HepG2 (cell line): Measurements from ENCODE around the gene ARFGAP1. TPM values are rescaled to one million over a fixed set of nuclear protein-coding genes. Genes with fewer than 3 reads are reported as not detected.

Source experiments
- CENPT ChIP-seq: sonication (generic); formaldehyde crosslinking; IDR thresholded peaks from 2 replicates; pipeline ENCODE4 v1.8.0; 2022; ENCODE audit warnings: low read depth, mild to moderate bottlenecking, moderate library complexity, missing genetic modification reagents
- DPF2 ChIP-seq: sonication (generic); formaldehyde crosslinking; IDR thresholded peaks from 2 replicates; pipeline ENCODE4 v1.4.0; 2020; ENCODE audit warnings: mild to moderate bottlenecking, low read depth, missing genetic modification reagents, borderline replicate concordance
- HIVEP1 ChIP-seq: sonication (generic); formaldehyde crosslinking; IDR thresholded peaks from 2 replicates; pipeline ENCODE4 v1.4.0; 2020; ENCODE audit warnings: mild to moderate bottlenecking, missing genetic modification reagents
- HMG20B ChIP-seq: conservative IDR thresholded peaks from 2 replicates; pipeline ENCODE4 v1.6.1; 2016; ENCODE audit warnings: missing genetic modification reagents, missing compliant biosample characterization
- HMGXB3 ChIP-seq: sonication (generic); formaldehyde crosslinking; IDR thresholded peaks from 2 replicates; pipeline ENCODE4 v1.4.0; 2020; ENCODE audit warnings: missing genetic modification reagents, borderline replicate concordance
- KAT7 ChIP-seq: IDR thresholded peaks from 2 replicates; pipeline ENCODE4 v1.6.1; 2018; ENCODE audit warnings: borderline replicate concordance, missing compliant biosample characterization
- KDM3A ChIP-seq: IDR thresholded peaks from 2 replicates; pipeline ENCODE4 v1.6.1; 2018; ENCODE audit warnings: low read depth, missing compliant biosample characterization
- MAZ ChIP-seq, 2 experiments: sonication (generic) in 1 of 2; formaldehyde crosslinking in 1 of 2; IDR thresholded peaks; 2 replicates each; pipeline versions ENCODE4 v1.5.0 to v1.6.1; 2012 to 2020; ENCODE audit warnings: low read depth in 2 of 2, mild to moderate bottlenecking in 2 of 2, borderline replicate concordance in 1 of 2, improper control_type of control experiment in 1 of 2, low read length in 1 of 2, missing genetic modification reagents in 1 of 2, moderate library complexity in 1 of 2
- RBFOX2 ChIP-seq: fragments of 200-400 bp; formaldehyde crosslinking; IDR thresholded peaks from 2 replicates; pipeline ENCODE4 v1.6.1; 2017; ENCODE audit warnings: low read depth, mild to moderate bottlenecking, low read length
- SAP130 ChIP-seq: IDR thresholded peaks from 2 replicates; pipeline ENCODE4 v1.6.1; 2016; ENCODE audit warnings: low read depth
- SP1 ChIP-seq, 2 experiments: fragments of 450-650 bp in 1 of 2; sonication (generic) in 1 of 2; formaldehyde crosslinking in 1 of 2; IDR thresholded peaks; 2 replicates each; pipeline versions ENCODE4 v1.4.0 to v1.6.1; 2016 to 2020; ENCODE audit warnings: missing genetic modification reagents in 1 of 2
- TAF1 ChIP-seq: sonication (generic); formaldehyde crosslinking; IDR thresholded peaks from 2 replicates; pipeline ENCODE4 v1.4.0; 2020; ENCODE audit warnings: missing genetic modification reagents
- TARDBP ChIP-seq: sonication (generic); formaldehyde crosslinking; IDR thresholded peaks from 2 replicates; pipeline ENCODE4 v1.8.0; 2022; ENCODE audit warnings: mild to moderate bottlenecking, missing genetic modification reagents
- ZBTB21 ChIP-seq: sonication (generic); formaldehyde crosslinking; IDR thresholded peaks from 2 replicates; pipeline ENCODE4 v1.4.0; 2020; ENCODE audit warnings: missing genetic modification reagents
- ZFP36 ChIP-seq: fragments of 150-350 bp; IDR thresholded peaks from 2 replicates; pipeline ENCODE4 v1.6.1; 2018; ENCODE audit warnings: borderline replicate concordance, low read length, low read depth; ENCODE audit not compliant: partially characterized antibody
- ZFP90 ChIP-seq: sonication (generic); formaldehyde crosslinking; IDR thresholded peaks from 2 replicates; pipeline ENCODE4 v1.8.0; 2022; ENCODE audit warnings: missing genetic modification reagents, mild to moderate bottlenecking, inconsistent platforms, borderline replicate concordance
- ZNF367 ChIP-seq: sonication (generic); formaldehyde crosslinking; IDR thresholded peaks from 2 replicates; pipeline ENCODE4 v1.4.0; 2020; ENCODE audit warnings: missing genetic modification reagents, borderline replicate concordance
- ZNF446 ChIP-seq: sonication (generic); formaldehyde crosslinking; IDR thresholded peaks from 2 replicates; pipeline ENCODE4 v1.5.0; 2020; ENCODE audit warnings: mild to moderate bottlenecking, missing genetic modification reagents
- ZNF468 ChIP-seq: sonication (generic); formaldehyde crosslinking; IDR thresholded peaks from 2 replicates; pipeline ENCODE4 v1.8.0; 2022; ENCODE audit warnings: mild to moderate bottlenecking, moderate library complexity, missing genetic modification reagents
- ZNF558 ChIP-seq: sonication (generic); formaldehyde crosslinking; IDR thresholded peaks from 2 replicates; pipeline ENCODE4 v1.9.0; 2022; ENCODE audit warnings: mild to moderate bottlenecking, missing genetic modification reagents, borderline replicate concordance
- ZSCAN22 ChIP-seq: sonication (generic); formaldehyde crosslinking; IDR thresholded peaks from 2 replicates; pipeline ENCODE4 v1.4.0; 2020; ENCODE audit warnings: mild to moderate bottlenecking, missing genetic modification reagents
- polyA plus RNA-seq, 8 experiments: library from polyadenylated mRNA; depleted of rRNA in 3 of 8; stranded (reverse) in 7 of 8; unstranded in 1 of 8; fragments of >200 nt; fragmentation: Illumina TruSeq in 4 of 8; extraction: Trizol in 4 of 8; gene quantifications; 2 replicates each; pipeline versions ENCODE4 v1.2.1 to v1.2.3, GENCODE V29; 2011 to 2016; ENCODE audit warnings: low read depth in 4 of 8, missing spikeins in 1 of 8, mixed read lengths in 1 of 8; ENCODE audit not compliant: insufficient read depth in 1 of 8
- total RNA-seq, 5 experiments: library from RNA; depleted of rRNA; stranded (reverse); fragments of >200 nt; fragmentation: Illumina TruSeq; extraction: Trizol; gene quantifications; 2 replicates each; pipeline ENCODE4 v1.2.3, GENCODE V29; 2016; ENCODE audit warnings: low read depth in 1 of 5
- TF ChIP-seq, protein P1 (sequence below): sonication (generic); formaldehyde crosslinking; conservative IDR thresholded peaks from 2 replicates; pipeline ENCODE4 v1.8.0; 2022; ENCODE audit warnings: low read depth, missing genetic modification reagents
- TF ChIP-seq, protein P2 (sequence below): IDR thresholded peaks from 2 replicates; pipeline ENCODE4 v1.6.1; 2016

Gene ARFGAP1
- total and polyA plus RNA-seq, 2 of the 13 experiments (the other 11 are each of a cell fraction or from before 2014, with no cell fraction given) = 132 TPM

- TF ChIP-seq HMGXB3 (no peak), TARDBP (CRISPR knock-in tag) (no peak), KDM3A (CRISPR knock-in tag) (0 out of 2 replicates have a peak, but pooled peaks have one; percentile 62), ZBTB21 (CRISPR knock-in tag) (no peak), SAP130 (CRISPR knock-in tag) (peak; percentile 68), ZFP36 (no peak), HIVEP1 (CRISPR knock-in tag) (0 out of 2 replicates have a peak, but pooled peaks have one; percentile 33), MAZ (IDR thresholded peaks at IDR 0.05; ENCODE audit: borderline replicate concordance, low read depth, low read length) (no peak), MAZ (CRISPR knock-in tag; IDR thresholded peaks at IDR 0.05; ENCODE audit: low read depth) (0 out of 2 replicates have a peak, but pooled peaks have one; percentile 53), ZFP90 (CRISPR knock-in tag) (no peak), ZNF446 (CRISPR knock-in tag) (no peak), HMG20B (CRISPR knock-in tag) (no peak), ZSCAN22 (CRISPR knock-in tag) (no peak), CENPT (CRISPR knock-in tag) (no peak), RBFOX2 (no peak), ZNF558 (no peak), ZNF468 (CRISPR knock-in tag) (no peak), DPF2 (CRISPR knock-in tag) (no peak), SP1 (IDR thresholded peaks at IDR 0.05) (no peak), SP1 (CRISPR knock-in tag; IDR thresholded peaks at IDR 0.05) (no peak), ZNF367 (CRISPR knock-in tag) (no peak), KAT7 (CRISPR knock-in tag) (no peak), TAF1 (CRISPR knock-in tag) (no peak)
- TF ChIP-seq, protein P1, sequence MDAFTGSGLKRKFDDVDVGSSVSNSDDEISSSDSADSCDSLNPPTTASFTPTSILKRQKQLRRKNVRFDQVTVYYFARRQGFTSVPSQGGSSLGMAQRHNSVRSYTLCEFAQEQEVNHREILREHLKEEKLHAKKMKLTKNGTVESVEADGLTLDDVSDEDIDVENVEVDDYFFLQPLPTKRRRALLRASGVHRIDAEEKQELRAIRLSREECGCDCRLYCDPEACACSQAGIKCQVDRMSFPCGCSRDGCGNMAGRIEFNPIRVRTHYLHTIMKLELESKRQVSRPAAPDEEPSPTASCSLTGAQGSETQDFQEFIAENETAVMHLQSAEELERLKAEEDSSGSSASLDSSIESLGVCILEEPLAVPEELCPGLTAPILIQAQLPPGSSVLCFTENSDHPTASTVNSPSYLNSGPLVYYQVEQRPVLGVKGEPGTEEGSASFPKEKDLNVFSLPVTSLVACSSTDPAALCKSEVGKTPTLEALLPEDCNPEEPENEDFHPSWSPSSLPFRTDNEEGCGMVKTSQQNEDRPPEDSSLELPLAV = no peak
- TF ChIP-seq, protein P2, sequence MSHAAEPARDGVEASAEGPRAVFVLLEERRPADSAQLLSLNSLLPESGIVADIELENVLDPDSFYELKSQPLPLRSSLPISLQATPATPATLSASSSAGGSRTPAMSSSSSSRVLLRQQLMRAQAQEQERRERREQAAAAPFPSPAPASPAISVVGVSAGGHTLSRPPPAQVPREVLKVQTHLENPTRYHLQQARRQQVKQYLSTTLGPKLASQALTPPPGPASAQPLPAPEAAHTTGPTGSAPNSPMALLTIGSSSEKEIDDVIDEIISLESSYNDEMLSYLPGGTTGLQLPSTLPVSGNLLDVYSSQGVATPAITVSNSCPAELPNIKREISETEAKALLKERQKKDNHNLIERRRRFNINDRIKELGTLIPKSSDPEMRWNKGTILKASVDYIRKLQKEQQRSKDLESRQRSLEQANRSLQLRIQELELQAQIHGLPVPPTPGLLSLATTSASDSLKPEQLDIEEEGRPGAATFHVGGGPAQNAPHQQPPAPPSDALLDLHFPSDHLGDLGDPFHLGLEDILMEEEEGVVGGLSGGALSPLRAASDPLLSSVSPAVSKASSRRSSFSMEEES (CRISPR knock-in tag) = no peak
Observed at GRCh38 chr20:63241272-63241671, 31.3 kb upstream of the ARFGAP1 start (continued).
